Activated CD4-positive, alpha-beta memory T cell treated with anti-CD3 and anti-CD28 coated beads for 36 hours (primary cell): ENCODE measurements around the gene OR51S1. TPM values are rescaled to one million over a fixed set of nuclear protein-coding genes. Genes with fewer than 3 reads are reported as not detected.
"Not testable (repeated sequence)": the region's sequence is repeated elsewhere in the genome, so short reads cannot be mapped to it uniquely, and the experiment has no call there.

Experiments
- CTCF ChIA-PET: fragments of 350-600 bp; sonication (Branson Sonifier 250); formaldehyde crosslinking; loops from one replicate; lab custom pipeline; 2021; ENCODE audit warnings: antibody characterized with exemption, inconsistent platforms; lab: Charles Lee
- POLR2A ChIA-PET: fragments of 350-600 bp; sonication (Branson Sonifier 250); formaldehyde crosslinking; loops from one replicate; lab custom pipeline; 2021; ENCODE audit warnings: antibody characterized with exemption; lab: Charles Lee
- DNase-seq: peaks from one replicate; pipeline ENCODE4 v3.0.0-alpha.2; 2020
- H3K27ac Mint-ChIP-seq: one replicate; pipeline ENCODE4 v1.8.0; 2021; ENCODE audit warnings: mixed read lengths
- H3K27me3 Mint-ChIP-seq: one replicate; pipeline ENCODE4 v1.8.0; 2021; ENCODE audit warnings: mixed read lengths
- H3K36me3 Mint-ChIP-seq: one replicate; pipeline ENCODE4 v1.8.0; 2021; ENCODE audit warnings: mixed read lengths
- H3K4me1 Mint-ChIP-seq: one replicate; pipeline ENCODE4 v1.8.0; 2021; ENCODE audit warnings: low read depth, mixed read lengths
- H3K4me3 Mint-ChIP-seq: one replicate; pipeline ENCODE4 v1.8.0; 2021; ENCODE audit warnings: mild to moderate bottlenecking, mixed read lengths
- H3K9me3 Mint-ChIP-seq: one replicate; pipeline ENCODE4 v1.8.0; 2021; ENCODE audit warnings: mixed read lengths
- intact Hi-C: fragments of 100-400 bp; cut with micrococcal nuclease; formaldehyde crosslinking; loops from one replicate; pipeline ENCODE4 v1.15.1; 2023
- total RNA-seq, 2 experiments: library from RNA; stranded (reverse); gene quantifications; one replicate each; pipeline ENCODE4 v1.2.3, GENCODE V29; 2021

OR51S1 gene
- total RNA-seq, 2 experiments from 2014 or later = not detected

- H3K4me3 Mint-ChIP-seq, H3K9me3 Mint-ChIP-seq, intact Hi-C loops, POLR2A ChIA-PET, H3K27ac Mint-ChIP-seq, H3K36me3 Mint-ChIP-seq, CTCF ChIA-PET, DNase-seq, H3K4me1 Mint-ChIP-seq, H3K27me3 Mint-ChIP-seq: not testable (repeated sequence)
Observed at GRCh38 chr11:4801316-4801715, 47.7 kb downstream of the OR51S1 start.

DNA sequence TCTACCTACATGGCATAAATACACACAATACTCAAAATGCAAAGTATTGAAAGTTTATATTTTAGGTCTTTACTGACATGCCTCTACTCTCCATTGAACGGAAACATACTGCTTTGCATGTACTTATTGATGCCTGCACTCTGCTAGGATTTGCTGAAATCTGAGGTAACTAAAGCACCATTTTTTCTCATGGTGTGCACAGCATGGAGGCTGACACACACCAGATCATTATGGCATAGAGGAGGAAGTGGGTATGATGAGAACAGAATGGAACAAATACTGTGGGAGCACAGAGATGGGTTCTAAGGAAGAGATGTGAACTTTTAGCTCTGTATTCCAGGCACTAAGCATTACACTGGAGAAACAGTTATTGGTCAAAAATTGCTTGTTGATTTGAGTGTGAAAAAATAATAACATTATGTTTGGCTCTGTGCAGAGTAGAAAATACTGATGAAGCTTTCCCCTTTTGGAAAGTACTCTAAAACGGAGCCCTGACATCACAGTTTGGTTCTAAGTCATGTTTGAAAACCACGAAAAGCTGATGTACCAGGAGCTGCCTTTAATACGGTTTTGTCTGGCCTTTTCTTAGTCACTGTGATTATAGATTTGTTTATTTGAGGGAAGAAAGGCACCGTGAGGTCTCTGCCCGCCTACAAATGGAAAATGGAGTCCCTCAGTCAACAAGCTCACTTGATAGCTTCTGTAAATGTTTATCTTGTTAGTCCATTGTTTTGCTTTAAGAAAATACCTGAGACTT lies 50.4 kb downstream of the OR51S1 start:
- no peaks in the 10 kb centered on the region for H3K9me3 Mint-ChIP-seq
- intact Hi-C loops = no loop called here

More for the DNA sequence above, 50.4 kb downstream of the OR51S1 start:
- peaks cover 3% of the 10 kb centered on the region for H3K27me3 Mint-ChIP-seq
- CTCF ChIA-PET = no interaction called here
- POLR2A ChIA-PET = no interaction called here
- no peak for DNase-seq
- H3K27ac Mint-ChIP-seq = no peak overlapping the region
- no peaks in the 10 kb centered on the region for H3K4me1 Mint-ChIP-seq
- no peak overlapping the region for H3K4me3 Mint-ChIP-seq
- H3K36me3 Mint-ChIP-seq = no peaks in the 10 kb centered on the region

Other genes with a start within 250 kb of the OR51S1 start
- 1 to 10 TPM; 8.7 to 9.2 TPM for gene TRIM68, start 241.0 kb downstream of the OR51S1 start, total RNA-seq
- not detected for gene OR51D1, start 211.7 kb downstream of the OR51S1 start, total RNA-seq
- not detected for gene OR51E1, start 205.2 kb downstream of the OR51S1 start, total RNA-seq
- gene OR51E2, start 151.4 kb downstream of the OR51S1 start, total RNA-seq = not detected
- not detected for gene MMP26, start 144.4 kb downstream of the OR51S1 start, total RNA-seq
- gene OR51F1, start 79.3 kb downstream of the OR51S1 start, total RNA-seq = not detected
- gene OR52R1, start 44.8 kb downstream of the OR51S1 start, total RNA-seq = not detected
- gene OR51F2, start 27.9 kb downstream of the OR51S1 start, total RNA-seq = not detected
- gene OR51T1, start 32.7 kb upstream of the OR51S1 start, total RNA-seq = not detected
- gene OR51A7, start 54.6 kb upstream of the OR51S1 start, total RNA-seq = not detected
- gene OR51G2, start 70.1 kb upstream of the OR51S1 start, total RNA-seq = not detected
- gene OR51G1, start 75.1 kb upstream of the OR51S1 start, total RNA-seq = not detected
- gene OR51A4, start 98.4 kb upstream of the OR51S1 start, total RNA-seq = not detected
- gene OR51A2, start 106.5 kb upstream of the OR51S1 start, total RNA-seq = not detected
- not detected for gene OR51L1, start 145.6 kb upstream of the OR51S1 start, total RNA-seq
- gene OR52J3, start 197.3 kb upstream of the OR51S1 start, total RNA-seq = not detected
- not detected for gene OR52E2, start 210.4 kb upstream of the OR51S1 start, total RNA-seq
- not detected for gene OR52E1, start 220.4 kb upstream of the OR51S1 start, total RNA-seq